ENCODE data around the gene MMP20.

DNA sequence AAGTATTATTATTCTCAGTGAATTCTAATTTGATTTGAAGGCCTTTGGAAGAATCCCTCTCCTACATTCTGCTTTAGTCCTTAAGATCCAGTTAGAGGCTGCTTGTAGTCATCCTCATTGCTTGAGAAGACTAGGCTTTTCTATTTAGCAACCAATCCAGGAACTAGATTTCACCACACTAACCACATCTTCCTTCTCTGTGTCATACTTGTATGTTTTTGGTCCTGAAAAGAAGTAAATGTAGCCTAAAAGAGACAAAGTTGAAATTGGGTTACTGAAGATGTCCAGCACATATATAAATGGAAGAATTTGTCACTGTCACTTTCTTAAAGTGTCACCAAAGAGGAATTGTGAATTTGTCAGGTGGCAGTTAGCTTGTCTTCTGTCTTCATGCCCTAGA, 48.0 kb downstream of the MMP20 start:
- TF ChIP-seq, protein P1, sequence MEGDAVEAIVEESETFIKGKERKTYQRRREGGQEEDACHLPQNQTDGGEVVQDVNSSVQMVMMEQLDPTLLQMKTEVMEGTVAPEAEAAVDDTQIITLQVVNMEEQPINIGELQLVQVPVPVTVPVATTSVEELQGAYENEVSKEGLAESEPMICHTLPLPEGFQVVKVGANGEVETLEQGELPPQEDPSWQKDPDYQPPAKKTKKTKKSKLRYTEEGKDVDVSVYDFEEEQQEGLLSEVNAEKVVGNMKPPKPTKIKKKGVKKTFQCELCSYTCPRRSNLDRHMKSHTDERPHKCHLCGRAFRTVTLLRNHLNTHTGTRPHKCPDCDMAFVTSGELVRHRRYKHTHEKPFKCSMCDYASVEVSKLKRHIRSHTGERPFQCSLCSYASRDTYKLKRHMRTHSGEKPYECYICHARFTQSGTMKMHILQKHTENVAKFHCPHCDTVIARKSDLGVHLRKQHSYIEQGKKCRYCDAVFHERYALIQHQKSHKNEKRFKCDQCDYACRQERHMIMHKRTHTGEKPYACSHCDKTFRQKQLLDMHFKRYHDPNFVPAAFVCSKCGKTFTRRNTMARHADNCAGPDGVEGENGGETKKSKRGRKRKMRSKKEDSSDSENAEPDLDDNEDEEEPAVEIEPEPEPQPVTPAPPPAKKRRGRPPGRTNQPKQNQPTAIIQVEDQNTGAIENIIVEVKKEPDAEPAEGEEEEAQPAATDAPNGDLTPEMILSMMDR (conservative IDR thresholded peaks at IDR 0.05; ENCODE audit: low read depth, low read length), result no peak
- no peak for TF ChIP-seq EZH2 (IDR thresholded peaks at IDR 0.05; ENCODE audit: borderline replicate concordance, low read depth, low read length, poor library complexity, severe bottlenecking)
